ENCODE results near the gene ST6GALNAC4. TPM values are rescaled to one million over a fixed set of nuclear protein-coding genes. Genes with fewer than 3 reads are reported as not detected.

Gene ST6GALNAC4
- total RNA-seq, 1 experiment from 2014 or later, result 26.9 TPM

- H3K27me3 ChIP-seq, result no peaks in the 10 kb centered on the region
- peak; percentile 87 for DNase-seq
- H3K4me3 ChIP-seq, result peak within 1 kb of the TSS; percentile 70
- no peaks in the 10 kb centered on the region for H3K9me3 ChIP-seq
- H3K36me3 ChIP-seq, result peaks cover 49% of the 10 kb centered on the region
Measured at GRCh38 chr9:127937388-127938297, 20.8 kb upstream of the ST6GALNAC4 start, which contains the start of gene DPM2. Gene DPM2, minus strand, starts transcription at chr9:127937854. Its CDS starts 34 bp downstream, at chr9:127937820.

GRCh38 chr9:127937056-127937387 lies 20.2 kb upstream of the ST6GALNAC4 start:
- DNase-seq, result no peak
- Histone ChIP-seq H3K9me3 (no peaks in the 10 kb centered on the region), H3K4me3 (peak overlapping the region; percentile 70), H3K36me3 (peaks cover 43% of the 10 kb centered on the region), H3K27me3 (no peaks in the 10 kb centered on the region)

DNA sequence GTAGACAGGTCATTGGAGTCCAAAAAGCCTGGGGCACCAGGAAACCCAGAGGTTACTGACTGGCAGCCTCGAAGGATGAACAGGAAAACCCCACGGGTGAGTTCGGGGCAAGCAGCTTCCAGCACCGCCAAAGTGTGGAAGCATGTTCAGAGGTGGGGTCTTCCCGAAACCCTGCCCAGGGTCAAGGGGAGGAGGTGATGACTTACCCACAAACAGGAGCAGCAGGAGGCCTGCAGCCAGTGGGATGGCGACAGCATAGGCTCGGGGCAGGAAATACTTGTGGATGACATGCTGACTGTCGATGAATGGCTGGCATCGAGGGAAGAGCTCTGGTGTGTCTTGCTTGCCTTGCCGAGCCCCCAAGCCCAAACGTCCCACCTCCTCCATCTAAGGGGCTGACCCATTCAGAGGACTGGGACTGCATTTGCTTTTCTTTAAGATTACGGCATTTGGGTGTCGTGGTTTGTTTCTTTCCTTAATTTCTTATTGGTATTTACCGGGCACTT lies 19.6 kb upstream of the ST6GALNAC4 start:
- Histone ChIP-seq H3K27me3 (no peaks in the 10 kb centered on the region), H3K36me3 (peaks cover 37% of the 10 kb centered on the region), H3K4me3 (peak overlapping the region; percentile 70), H3K9me3 (no peaks in the 10 kb centered on the region)
- DNase-seq, result no peak

- Histone ChIP-seq H3K27me3 (no peaks in the 10 kb centered on the region), H3K36me3 (peaks cover 33% of the 10 kb centered on the region), H3K9me3 (no peaks in the 10 kb centered on the region), H3K4me3 (peak overlapping the region; percentile 70)
- no peak for DNase-seq
Measured at GRCh38 chr9:127935765-127936221, 19.0 kb upstream of the ST6GALNAC4 start.

GRCh38 chr9:127934986-127935385 lies 18.1 kb upstream of the ST6GALNAC4 start:
- Histone ChIP-seq H3K36me3 (peaks cover 29% of the 10 kb centered on the region), H3K9me3 (no peaks in the 10 kb centered on the region), H3K27me3 (no peaks in the 10 kb centered on the region), H3K4me3 (no peak overlapping the region)
- no peak for DNase-seq

DNA sequence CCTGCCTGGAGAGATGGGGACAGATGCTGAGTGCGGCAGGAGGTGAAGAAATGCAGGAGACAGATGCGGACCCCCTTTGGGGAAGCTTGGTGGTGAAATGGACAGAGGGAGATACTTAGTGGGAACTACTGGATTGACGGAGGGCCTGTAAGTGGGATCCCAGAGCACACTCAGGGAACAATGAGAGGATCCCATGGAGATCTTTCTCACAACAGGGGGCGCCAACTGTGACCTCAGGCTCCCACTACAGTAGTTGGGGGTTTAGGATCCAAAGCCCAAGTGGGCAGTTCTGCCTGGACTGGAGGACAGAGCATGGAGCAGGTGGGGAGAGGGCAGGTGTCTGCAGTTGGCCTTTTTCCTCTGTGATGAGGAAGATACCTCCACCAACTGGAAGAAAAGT lies 17.4 kb upstream of the ST6GALNAC4 start:
- no peak for DNase-seq
- Histone ChIP-seq H3K4me3 (no peak overlapping the region), H3K36me3 (peaks cover 29% of the 10 kb centered on the region), H3K9me3 (no peaks in the 10 kb centered on the region), H3K27me3 (no peaks in the 10 kb centered on the region)

DNA sequence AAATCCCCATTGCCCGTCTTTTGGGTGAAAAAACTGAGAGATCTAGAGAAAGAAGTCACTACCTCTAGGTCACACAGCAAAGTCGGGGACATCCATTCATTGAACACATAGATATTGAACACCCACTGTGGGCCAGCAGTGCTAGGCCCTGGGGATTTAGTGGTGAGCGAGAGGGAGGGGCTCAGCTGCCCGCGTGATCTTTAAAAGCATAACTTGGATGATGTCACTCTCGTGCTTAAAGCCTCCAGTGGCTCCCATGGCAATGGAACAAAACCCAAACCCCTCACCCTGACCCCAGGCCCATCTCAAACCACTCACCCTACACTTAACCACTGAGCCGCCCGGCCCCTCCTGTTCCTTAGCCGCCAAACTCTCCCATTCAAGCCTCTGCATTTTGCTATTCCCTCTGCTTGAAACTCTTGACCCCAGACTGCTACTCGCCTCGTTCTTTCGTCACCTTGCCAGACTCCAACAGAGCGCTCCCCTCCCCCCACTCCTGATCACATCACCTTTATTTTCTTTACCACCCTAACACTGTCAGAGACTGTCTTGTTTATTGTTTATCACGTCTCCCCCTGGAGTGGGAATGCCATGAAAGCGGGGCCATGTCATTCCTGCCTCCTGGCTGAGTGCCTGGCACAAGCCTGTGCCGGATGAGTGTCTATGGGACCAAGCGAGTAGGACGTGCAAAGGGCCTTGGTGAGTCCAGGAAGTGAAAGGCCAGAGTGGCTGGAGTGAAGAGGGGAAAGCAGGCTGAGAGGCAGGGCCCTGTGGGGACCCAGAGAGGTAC lies 14.4 kb upstream of the ST6GALNAC4 start:
- H3K36me3 ChIP-seq, result peaks cover 24% of the 10 kb centered on the region
- H3K9me3 ChIP-seq, result no peaks in the 10 kb centered on the region
- no peaks in the 10 kb centered on the region for H3K27me3 ChIP-seq
- H3K4me3 ChIP-seq, result peak overlapping the region; percentile 48
- peak; percentile 52 for DNase-seq

DNA sequence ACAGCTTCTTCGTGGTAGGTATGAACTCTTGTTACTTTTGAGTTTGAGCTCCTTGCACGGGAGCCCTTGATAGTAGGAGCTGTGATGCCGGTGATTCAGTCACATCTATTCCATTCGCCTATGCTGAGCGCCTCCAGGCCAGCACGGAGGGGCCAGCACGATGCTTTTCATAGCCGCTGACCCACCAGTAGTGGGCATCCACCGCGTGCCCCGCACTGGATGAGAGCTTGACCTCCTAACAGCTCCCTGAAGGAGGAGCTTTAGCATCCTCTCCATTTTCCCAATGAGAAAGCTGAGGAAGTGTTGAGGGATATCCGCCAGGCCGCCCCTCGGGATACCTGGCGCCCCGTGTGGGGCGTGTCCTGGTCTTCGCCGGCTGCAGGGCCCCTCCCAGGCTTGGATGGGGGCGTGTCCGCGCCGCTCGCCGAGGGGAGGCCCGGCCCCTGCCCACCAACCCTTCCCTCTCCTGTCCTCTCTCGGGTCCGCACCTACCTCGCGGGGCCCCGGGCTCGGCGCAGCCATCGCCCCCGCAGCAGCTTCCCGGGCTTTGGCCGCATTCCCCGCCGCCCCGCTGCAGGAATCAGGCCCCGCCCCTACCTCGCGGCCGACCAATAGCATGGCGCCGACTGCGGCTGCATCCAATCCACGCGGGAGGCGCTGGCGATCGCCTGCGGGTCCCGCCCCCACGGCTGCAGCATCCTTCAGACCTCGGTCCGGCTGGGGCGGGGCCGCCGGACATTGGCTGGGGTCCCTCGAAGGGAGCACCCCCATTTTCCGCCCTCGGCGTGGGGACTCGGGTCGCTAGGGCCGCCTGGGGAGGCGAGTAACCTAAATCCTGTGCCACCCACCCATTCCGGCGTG lies 13.6 kb upstream of the ST6GALNAC4 start, which contains the start of gene PIP5KL1:
TSS of gene PIP5KL1 (minus strand) at position 547 of the 861 bp plus-strand sequence. CDS start at position 522, 25 bp downstream.
- no peaks in the 10 kb centered on the region for H3K27me3 ChIP-seq
- peaks cover 19% of the 10 kb centered on the region for H3K36me3 ChIP-seq
- H3K4me3 ChIP-seq, result peak within 1 kb of the TSS; percentile 48
- no peaks in the 10 kb centered on the region for H3K9me3 ChIP-seq
- DNase-seq, result peak; percentile 89

DNA sequence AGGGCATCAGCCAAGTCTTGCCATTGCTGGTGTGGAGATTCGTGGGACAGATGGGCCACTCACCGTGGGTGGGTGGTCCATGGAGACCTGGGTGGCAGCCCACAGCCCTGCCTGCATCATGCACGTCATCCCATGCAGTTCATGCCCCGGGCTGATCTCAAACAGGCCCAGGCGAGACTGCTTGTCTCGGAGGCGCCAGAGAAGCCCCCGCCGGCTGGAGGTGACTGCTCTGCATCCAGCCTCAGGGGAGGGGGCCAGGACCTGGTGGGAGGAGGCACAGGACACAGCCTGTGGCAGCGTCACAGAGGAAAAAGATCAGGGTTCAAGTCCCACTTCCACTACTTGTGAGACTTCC lies 12.8 kb upstream of the ST6GALNAC4 start:
- Histone ChIP-seq H3K36me3 (peaks cover 12% of the 10 kb centered on the region), H3K9me3 (no peaks in the 10 kb centered on the region), H3K27me3 (no peaks in the 10 kb centered on the region), H3K4me3 (no peak overlapping the region)
- no peak for DNase-seq

- Histone ChIP-seq H3K9me3 (no peaks in the 10 kb centered on the region), H3K36me3 (peaks cover 8% of the 10 kb centered on the region), H3K27me3 (no peaks in the 10 kb centered on the region), H3K4me3 (no peak overlapping the region)
- no peak for DNase-seq
Measured at GRCh38 chr9:127928676-127929624, 12.1 kb upstream of the ST6GALNAC4 start.

- Histone ChIP-seq H3K9me3 (no peaks in the 10 kb centered on the region), H3K36me3 (peaks cover 4% of the 10 kb centered on the region), H3K4me3 (no peak overlapping the region), H3K27me3 (no peaks in the 10 kb centered on the region)
- DNase-seq, result no peak
Measured at GRCh38 chr9:127927988-127928675, 11.3 kb upstream of the ST6GALNAC4 start.

DNA sequence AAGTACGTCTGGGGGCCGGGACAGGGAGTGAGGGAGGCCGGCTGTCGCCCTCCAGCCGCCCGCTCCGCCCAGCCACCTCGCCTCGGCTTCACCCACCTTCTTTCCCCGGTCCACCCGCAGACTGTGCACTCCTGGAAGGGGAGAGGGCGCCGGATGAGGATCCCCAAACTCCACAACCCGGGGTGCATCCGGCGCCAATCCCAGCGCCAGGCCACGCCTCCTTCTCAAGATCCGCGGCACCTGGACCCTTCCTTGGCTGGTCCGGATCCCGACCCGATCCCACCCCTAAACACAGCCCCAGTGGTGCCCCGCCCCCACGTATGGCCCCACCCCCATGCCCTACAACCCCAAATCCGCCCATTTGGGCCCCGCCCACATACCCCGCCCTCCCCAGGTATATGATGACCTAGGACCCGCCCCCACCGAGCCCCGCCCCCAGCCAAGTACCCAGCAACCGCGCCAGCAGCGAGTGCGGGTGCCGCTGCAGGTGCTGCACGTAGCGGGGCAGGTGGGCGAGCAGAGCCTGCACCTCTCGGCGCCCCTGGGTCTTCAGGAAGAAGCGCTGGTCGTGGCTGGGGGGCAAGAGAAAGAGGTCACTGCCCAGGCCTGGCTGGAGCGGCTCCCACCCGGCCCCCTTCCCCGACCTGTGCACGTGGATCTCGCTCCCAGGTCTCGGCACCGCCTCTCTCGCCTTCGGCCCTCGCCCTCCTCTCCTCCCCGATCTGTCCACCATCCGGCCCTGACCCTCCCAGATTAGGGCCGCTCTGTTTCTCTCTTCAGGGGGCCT lies 10.6 kb upstream of the ST6GALNAC4 start:
- no peaks in the 10 kb centered on the region for H3K9me3 ChIP-seq
- H3K27me3 ChIP-seq, result no peaks in the 10 kb centered on the region
- H3K4me3 ChIP-seq, result no peak overlapping the region
- DNase-seq, result no peak
- no peaks in the 10 kb centered on the region for H3K36me3 ChIP-seq

- DNase-seq, result no peak
- no peaks in the 10 kb centered on the region for H3K27me3 ChIP-seq
- no peaks in the 10 kb centered on the region for H3K36me3 ChIP-seq
- H3K9me3 ChIP-seq, result no peaks in the 10 kb centered on the region
- H3K4me3 ChIP-seq, result no peak overlapping the region
Measured at GRCh38 chr9:127926906-127927200, 10.0 kb upstream of the ST6GALNAC4 start.
